AG09319 (cell line): ENCODE measurements around the gene FMNL2.

Source experiments
- DNase-seq: peaks from one replicate; pipeline ENCODE4 v3.0.0-alpha.2; 2010; ENCODE audit warnings: low read depth; ENCODE audit errors: extremely low read depth
- CTCF ChIP-seq: IDR thresholded peaks from 2 replicates; pipeline ENCODE4 v1.5.1; 2011; ENCODE audit warnings: low read depth, mild to moderate bottlenecking, inconsistent platforms, low read length, moderate library complexity

FMNL2 gene

GRCh38 chr2:152600051-152600657 is 265.2 kb downstream of the FMNL2 start:
- TF ChIP-seq CTCF = no peak

GRCh38 chr2:152600697-152601096 is 265.7 kb downstream of the FMNL2 start:
- no peak for TF ChIP-seq CTCF
- no peak for DNase-seq

More at GRCh38 chr2:152600051-152600657, 265.2 kb downstream of the FMNL2 start:
- no peak for DNase-seq

GRCh38 chr2:152602750-152603149 is 267.8 kb downstream of the FMNL2 start:
- DNase-seq = no peak

GRCh38 chr2:152603166-152603565 is 268.2 kb downstream of the FMNL2 start:
- no peak for DNase-seq
- no peak for TF ChIP-seq CTCF

More at GRCh38 chr2:152602750-152603149, 267.8 kb downstream of the FMNL2 start:
- no peak for TF ChIP-seq CTCF

- no peak for TF ChIP-seq CTCF
- no peak for DNase-seq
Measured at GRCh38 chr2:152606081-152606480, 271.1 kb downstream of the FMNL2 start.

- no peak for DNase-seq
- TF ChIP-seq CTCF = no peak
Measured at GRCh38 chr2:152606941-152607340, 272.0 kb downstream of the FMNL2 start.

- DNase-seq = no peak
- TF ChIP-seq CTCF = no peak
Measured at GRCh38 chr2:152607793-152608300, 272.9 kb downstream of the FMNL2 start.
